Adrenal gland (tissue), 5 donors: ENCODE measurements around the gene RAB21.

ENCODE experiments used
- POLR2A ChIP-seq, 2 donors: fragments of 450-650 bp; IDR thresholded peaks; one replicate each; pipeline ENCODE4 v1.6.1; 2017; ENCODE audit warnings: antibody characterized with exemption in 2 of 2, mild to moderate bottlenecking in 2 of 2, moderate library complexity in 1 of 2
- TF ChIP-seq, protein P1 (sequence below), 6 experiments: fragments of 450-650 bp in 4 of 6; fragments of 200-600 bp in 2 of 6; sonication (generic) in 1 of 6; IDR thresholded peaks; 1 replicate in 5 of 6; 2 replicates in 1 of 6; pipeline versions ENCODE4 v1.5.1 to v1.8.0; 2016 to 2021; ENCODE audit warnings: antibody characterized with exemption in 6 of 6, mild to moderate bottlenecking in 2 of 6, moderate library complexity in 1 of 6
- donor health status: DM: no; HTN: no; CAD: no.

DNA sequence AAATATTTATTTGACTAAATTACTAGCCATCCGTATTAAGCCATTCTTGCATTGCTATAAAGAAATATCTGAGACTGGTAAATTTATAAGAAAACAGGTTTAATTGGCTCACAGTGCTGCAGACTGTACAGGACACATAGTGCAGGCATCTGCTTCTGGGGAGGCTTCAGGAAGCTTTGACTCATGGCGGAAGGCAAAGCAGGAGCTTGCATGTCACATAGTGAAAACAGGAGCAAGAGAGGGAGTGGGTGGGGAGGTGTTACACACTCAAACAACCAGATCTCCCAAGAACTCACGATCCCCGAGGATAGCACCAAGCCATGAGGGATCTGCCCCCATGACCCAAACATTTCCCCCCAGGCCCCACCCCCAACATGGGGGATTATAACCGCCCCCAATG lies 26.7 kb upstream of the RAB21 start:
- TF ChIP-seq, protein P1, sequence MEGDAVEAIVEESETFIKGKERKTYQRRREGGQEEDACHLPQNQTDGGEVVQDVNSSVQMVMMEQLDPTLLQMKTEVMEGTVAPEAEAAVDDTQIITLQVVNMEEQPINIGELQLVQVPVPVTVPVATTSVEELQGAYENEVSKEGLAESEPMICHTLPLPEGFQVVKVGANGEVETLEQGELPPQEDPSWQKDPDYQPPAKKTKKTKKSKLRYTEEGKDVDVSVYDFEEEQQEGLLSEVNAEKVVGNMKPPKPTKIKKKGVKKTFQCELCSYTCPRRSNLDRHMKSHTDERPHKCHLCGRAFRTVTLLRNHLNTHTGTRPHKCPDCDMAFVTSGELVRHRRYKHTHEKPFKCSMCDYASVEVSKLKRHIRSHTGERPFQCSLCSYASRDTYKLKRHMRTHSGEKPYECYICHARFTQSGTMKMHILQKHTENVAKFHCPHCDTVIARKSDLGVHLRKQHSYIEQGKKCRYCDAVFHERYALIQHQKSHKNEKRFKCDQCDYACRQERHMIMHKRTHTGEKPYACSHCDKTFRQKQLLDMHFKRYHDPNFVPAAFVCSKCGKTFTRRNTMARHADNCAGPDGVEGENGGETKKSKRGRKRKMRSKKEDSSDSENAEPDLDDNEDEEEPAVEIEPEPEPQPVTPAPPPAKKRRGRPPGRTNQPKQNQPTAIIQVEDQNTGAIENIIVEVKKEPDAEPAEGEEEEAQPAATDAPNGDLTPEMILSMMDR (IDR thresholded peaks at IDR 0.05) = no peak
- no peak for TF ChIP-seq POLR2A (IDR thresholded peaks at IDR 0.05)
